Tibial nerve (tissue), 4 donors: ENCODE results near the gene CD80.

Experiments
- EP300 ChIP-seq, 2 donors: sonication (generic); formaldehyde crosslinking; IDR thresholded peaks; one replicate each; pipeline ENCODE4 v1.6.1; 2017; ENCODE audit warnings: antibody characterized with exemption in 2 of 2, mild to moderate bottlenecking in 1 of 2
- POLR2A ChIP-seq, 2 donors: fragments of 450-650 bp; IDR thresholded peaks; one replicate each; pipeline ENCODE4 v1.6.1; 2017; ENCODE audit warnings: antibody characterized with exemption in 2 of 2, mild to moderate bottlenecking in 2 of 2, moderate library complexity in 2 of 2
- TF ChIP-seq, protein P1 (sequence below), 5 experiments: fragments of 200-600 bp in 3 of 5; fragments of 450-650 bp in 2 of 5; sonication (generic) in 3 of 5; IDR thresholded peaks; one replicate each; pipeline ENCODE4 v1.5.1; 2016 to 2019; ENCODE audit warnings: antibody characterized with exemption in 5 of 5, mild to moderate bottlenecking in 3 of 5, moderate library complexity in 2 of 5

DNA sequence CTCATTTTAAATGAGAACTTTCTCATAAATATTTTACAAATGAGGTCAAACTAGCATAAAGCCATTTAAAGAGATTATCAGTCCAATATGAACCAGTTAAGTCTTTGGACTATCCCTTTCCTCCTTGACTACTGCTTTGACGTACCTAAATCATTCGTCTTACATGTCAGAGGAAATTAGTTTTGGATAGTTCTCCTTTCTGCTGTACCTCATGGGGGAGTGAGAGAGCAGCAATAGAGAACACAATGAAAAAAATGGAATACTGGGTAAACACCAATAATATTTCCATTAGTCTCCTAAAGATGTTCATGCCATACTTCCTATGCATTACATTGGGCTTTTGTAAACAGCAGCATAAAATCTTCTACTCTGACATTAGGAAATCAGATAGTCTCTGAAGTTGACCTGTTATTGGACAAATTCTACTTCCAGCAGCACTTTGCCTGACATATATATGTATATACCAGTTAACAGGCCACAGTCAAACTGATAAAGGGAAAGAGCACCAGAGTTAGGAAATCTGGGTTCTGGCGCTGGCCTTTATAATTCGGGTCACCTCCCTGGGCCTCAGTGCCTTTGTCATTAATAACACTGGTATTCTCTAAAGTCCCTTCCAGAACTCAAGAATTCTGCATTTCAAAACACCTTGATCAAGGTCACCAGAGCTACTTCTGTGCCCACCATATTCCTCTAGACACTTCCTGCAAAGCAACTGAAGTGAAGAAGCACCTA is 34.3 kb downstream of the CD80 start:
- no peak for TF ChIP-seq POLR2A (IDR thresholded peaks at IDR 0.05)
- TF ChIP-seq, protein P1, sequence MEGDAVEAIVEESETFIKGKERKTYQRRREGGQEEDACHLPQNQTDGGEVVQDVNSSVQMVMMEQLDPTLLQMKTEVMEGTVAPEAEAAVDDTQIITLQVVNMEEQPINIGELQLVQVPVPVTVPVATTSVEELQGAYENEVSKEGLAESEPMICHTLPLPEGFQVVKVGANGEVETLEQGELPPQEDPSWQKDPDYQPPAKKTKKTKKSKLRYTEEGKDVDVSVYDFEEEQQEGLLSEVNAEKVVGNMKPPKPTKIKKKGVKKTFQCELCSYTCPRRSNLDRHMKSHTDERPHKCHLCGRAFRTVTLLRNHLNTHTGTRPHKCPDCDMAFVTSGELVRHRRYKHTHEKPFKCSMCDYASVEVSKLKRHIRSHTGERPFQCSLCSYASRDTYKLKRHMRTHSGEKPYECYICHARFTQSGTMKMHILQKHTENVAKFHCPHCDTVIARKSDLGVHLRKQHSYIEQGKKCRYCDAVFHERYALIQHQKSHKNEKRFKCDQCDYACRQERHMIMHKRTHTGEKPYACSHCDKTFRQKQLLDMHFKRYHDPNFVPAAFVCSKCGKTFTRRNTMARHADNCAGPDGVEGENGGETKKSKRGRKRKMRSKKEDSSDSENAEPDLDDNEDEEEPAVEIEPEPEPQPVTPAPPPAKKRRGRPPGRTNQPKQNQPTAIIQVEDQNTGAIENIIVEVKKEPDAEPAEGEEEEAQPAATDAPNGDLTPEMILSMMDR (IDR thresholded peaks at IDR 0.05): peak in 4 of 5 experiments; percentile 15 to 26 (median 20)
- TF ChIP-seq EP300 (IDR thresholded peaks at IDR 0.05): no peak
